GM12872 (cell line): Measurements from ENCODE around the gene TMEM30A.

ENCODE experiments used
- CTCF ChIP-seq: IDR thresholded peaks from 3 replicates; pipeline ENCODE4 v1.5.1; 2011; ENCODE audit warnings: low read depth, mild to moderate bottlenecking, low read length, moderate library complexity; ENCODE audit not compliant: insufficient read depth

TMEM30A gene

DNA sequence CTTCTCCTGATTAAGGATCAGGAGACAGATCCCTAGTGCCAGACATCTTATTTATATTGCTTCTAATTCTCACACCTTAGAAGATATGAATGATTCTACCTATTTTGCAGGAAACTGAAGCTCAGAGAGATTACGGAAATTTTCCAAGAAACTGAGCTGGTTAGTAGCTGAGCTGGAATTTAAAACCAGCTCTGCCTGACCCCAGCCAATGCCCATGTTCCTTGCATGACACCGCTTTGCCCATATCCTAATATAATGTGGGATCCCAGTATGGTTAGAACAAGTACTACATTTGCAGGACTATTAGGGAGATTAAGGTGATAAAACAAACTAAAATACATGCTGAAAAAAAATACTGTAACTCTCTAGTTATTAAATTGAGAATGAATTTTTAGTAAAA is 1.9 kb downstream of the TMEM30A start:
- TF ChIP-seq CTCF, result no peak

DNA sequence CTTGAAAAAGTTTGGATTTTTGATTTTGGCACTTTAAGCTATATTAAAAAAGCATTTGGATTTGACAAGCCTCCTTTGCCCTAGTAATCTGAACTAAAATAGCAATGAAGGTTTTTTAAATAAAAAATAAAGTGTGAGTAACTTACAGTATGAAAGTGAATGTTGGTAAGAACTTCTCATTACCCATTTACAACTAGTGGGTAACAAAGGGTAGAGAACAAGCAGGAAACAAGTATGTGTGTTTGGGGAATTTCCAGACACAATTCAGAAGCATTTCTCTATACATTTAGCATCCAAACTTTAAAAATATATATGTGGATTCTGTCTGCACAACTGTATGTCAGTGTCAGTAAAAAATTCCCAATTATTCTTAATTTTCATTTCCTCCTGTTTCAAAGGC is 2.9 kb downstream of the TMEM30A start:
- TF ChIP-seq CTCF, result no peak

- no peak for TF ChIP-seq CTCF
These were observed 4.3 kb downstream of the TMEM30A start for GRCh38 chr6:75280131-75280855.

GRCh38 chr6:75279418-75279817 is 5.2 kb downstream of the TMEM30A start:
- TF ChIP-seq CTCF, result no peak

- no peak for TF ChIP-seq CTCF
These were observed 6.0 kb downstream of the TMEM30A start for GRCh38 chr6:75278474-75279077.

DNA sequence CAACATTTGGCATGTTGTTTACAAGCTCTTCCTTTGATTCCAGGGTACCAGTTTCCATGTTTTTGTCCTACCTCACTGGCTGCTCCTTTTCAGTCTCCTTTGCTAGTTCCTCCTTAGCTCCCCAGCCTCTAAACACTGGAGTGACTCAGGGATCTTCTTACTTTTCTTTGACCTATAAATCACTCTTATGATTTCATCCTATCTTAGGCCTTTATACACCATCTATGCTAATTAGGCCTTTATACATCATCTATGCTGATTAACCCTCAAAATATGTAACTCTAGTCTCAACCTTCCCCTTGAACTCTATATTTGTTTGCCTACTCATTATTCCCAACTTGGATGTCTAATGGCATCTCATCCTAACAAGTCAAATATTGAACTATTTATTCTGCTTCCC is 9.5 kb downstream of the TMEM30A start:
- TF ChIP-seq CTCF, result no peak

GRCh38 chr6:75273009-75273408 is 11.6 kb downstream of the TMEM30A start:
- no peak for TF ChIP-seq CTCF
